ENCODE results near the gene PGC. TPM values are rescaled to one million over a fixed set of nuclear protein-coding genes. Genes with fewer than 3 reads are reported as not detected.

PGC gene
- total RNA-seq, 2 experiments from 2014 or later: not detected

DNA sequence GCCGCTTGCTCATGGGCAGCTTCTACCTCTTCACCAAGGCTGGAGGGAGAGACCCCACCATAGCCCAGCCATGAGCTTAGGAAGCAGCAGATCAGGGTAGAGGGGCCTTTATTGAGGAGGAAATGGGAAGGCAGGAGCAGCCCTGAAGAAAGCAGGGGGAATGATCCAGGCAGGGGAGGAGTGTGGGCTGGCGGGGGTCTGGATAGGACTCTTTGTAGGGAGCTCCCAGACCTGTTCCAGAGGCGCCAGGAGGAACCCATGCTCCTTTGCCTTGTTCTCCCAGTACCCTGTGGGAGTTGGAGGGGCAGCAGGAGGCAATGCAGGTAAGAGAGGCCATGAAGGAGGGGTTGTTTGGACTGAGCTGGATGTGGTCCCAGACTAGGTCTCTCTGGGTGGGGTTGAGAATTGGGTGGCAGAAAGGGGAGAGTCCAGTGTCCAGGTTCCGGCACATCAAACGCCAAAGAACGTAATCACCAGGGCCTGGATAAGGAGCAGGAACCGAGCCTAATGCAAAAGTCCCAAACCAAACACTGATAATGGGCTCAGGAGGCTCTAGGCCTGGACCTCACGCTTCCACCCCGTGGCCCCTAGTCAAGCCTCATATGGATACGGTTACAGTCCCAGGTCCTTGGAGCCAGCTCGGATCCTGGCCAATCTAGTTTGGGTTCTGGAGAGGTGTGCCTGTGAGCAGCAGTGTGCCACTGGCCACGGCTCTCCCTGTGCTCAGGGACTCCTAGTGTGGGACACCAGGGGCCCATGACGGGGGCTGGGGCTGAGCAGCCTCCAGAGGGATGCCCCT, 12.1 kb upstream of the PGC start:
- ChIA-PET POLR2A (no interaction called here), CTCF (interaction anchor here (0.5 kb wide), 1 partner anchor 474 kb away, joined by 3 read pairs; no protein-coding TSS in a partner anchor)
- Mint-ChIP-seq H3K4me3 (no peak overlapping the region), H3K36me3 (ENCODE audit: low read depth) (no peaks in the 10 kb centered on the region), H3K4me1 (no peaks in the 10 kb centered on the region), H3K9me3 (ENCODE audit: low read depth) (no peaks in the 10 kb centered on the region), H3K27me3 (no peaks in the 10 kb centered on the region), H3K27ac (no peak overlapping the region)
- intact Hi-C loops (cut with DNase I, micrococcal nuclease): no loop called here
- DNase-seq: no peak
- ATAC-seq: no peak

DNA sequence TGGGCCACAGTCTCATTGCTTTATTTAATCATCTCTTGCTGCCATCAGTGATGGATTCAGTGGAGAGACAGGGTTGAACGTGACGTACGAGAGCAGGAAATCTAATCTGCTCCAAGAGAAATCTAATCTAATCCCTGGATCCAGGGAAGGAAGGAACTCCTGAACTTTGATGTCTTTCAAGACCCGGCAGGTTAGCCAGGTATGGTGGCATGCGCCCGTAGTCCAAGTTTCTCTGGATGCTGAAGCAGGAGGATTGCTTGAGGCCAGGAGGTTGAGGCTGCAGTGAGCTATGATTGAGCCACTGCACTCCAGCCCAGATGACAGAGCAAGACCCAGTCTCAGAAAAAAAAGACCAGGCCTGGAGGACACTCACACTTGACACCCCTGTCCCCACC, 11.4 kb upstream of the PGC start:
- H3K27ac Mint-ChIP-seq: no peak overlapping the region
- H3K4me1 Mint-ChIP-seq: no peaks in the 10 kb centered on the region
- ATAC-seq (no peak), DNase-seq (no peak)
- no peaks in the 10 kb centered on the region for H3K9me3 Mint-ChIP-seq (ENCODE audit: low read depth)
- no peaks in the 10 kb centered on the region for H3K36me3 Mint-ChIP-seq (ENCODE audit: low read depth)
- intact Hi-C loops (cut with DNase I, micrococcal nuclease): no loop called here
- POLR2A ChIA-PET: no interaction called here
- H3K4me3 Mint-ChIP-seq: no peak overlapping the region
- CTCF ChIA-PET: no interaction called here
- no peaks in the 10 kb centered on the region for H3K27me3 Mint-ChIP-seq

DNA sequence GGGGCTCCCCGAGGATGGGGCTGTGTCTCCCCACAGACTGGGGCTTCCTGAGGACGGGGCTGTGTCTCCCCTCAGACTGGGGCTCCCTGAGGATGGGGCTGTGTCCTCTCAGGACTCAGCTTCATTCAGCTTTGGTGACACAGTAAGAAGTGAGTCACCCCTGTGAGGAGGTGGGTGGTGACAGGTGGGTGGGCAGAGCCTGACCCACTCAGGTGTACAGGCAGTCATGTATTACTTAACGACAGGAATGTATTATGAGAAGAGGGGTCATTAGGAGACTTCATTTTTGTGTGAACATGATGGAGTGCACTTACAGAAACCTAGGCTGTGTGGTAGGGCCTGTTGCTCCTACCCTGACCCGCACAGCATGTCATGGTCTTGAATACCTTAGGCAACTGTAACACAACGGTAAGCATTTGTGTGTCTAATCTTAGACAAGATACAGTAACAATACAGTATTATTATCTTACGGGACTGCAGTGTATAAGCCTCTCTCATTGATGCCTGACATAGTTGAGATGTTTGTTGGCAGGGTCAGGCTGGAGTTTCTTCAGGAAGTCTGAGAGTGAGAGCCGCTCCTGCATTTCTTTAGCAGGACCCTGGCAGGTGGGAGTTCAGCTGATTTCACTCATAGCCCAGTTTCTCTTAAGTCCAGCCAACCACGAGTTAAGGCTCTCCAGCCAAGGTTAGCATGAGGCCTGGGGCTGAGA, 10.9 kb upstream of the PGC start:
- DNase-seq (no peak), ATAC-seq (no peak)
- intact Hi-C loops (cut with DNase I, micrococcal nuclease): no loop called here
- Mint-ChIP-seq H3K4me1 (no peaks in the 10 kb centered on the region), H3K4me3 (no peak overlapping the region), H3K27ac (no peak overlapping the region), H3K27me3 (no peaks in the 10 kb centered on the region), H3K36me3 (ENCODE audit: low read depth) (no peaks in the 10 kb centered on the region), H3K9me3 (ENCODE audit: low read depth) (no peaks in the 10 kb centered on the region)
- CTCF ChIA-PET: interaction anchor here (0.6 kb wide), 1 partner anchor 10 kb away, joined by 3 read pairs; no protein-coding TSS in a partner anchor
- POLR2A ChIA-PET: no interaction called here

DNA sequence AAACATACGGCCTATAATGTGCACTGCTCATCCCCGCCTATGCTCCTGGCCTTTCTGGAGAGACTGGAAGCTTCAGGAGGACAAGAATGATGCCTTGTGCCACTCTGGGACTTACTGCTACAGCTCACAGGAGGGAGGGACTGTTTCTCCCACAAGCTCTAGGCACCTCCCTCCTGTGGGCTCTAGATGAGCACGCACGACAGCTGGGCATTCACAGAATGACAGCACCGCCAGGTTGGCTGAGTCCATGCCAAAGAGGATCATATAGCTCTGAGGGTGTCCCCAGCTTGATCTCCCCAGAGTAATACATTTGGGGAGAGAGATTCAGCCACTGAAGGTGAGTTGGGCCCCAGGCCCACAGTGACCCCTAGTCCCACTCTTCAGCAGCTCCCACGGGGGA, 10.1 kb upstream of the PGC start:
- ATAC-seq (no peak), DNase-seq (no peak)
- ChIA-PET CTCF (interaction anchor here (0.6 kb wide), 1 partner anchor 9 kb away, joined by 3 read pairs; no protein-coding TSS in a partner anchor), POLR2A (no interaction called here)
- Mint-ChIP-seq H3K36me3 (ENCODE audit: low read depth) (no peaks in the 10 kb centered on the region), H3K4me1 (no peaks in the 10 kb centered on the region), H3K27ac (no peak overlapping the region), H3K4me3 (no peak overlapping the region), H3K27me3 (no peaks in the 10 kb centered on the region), H3K9me3 (ENCODE audit: low read depth) (no peaks in the 10 kb centered on the region)
- intact Hi-C loops (cut with DNase I, micrococcal nuclease): no loop called here

DNA sequence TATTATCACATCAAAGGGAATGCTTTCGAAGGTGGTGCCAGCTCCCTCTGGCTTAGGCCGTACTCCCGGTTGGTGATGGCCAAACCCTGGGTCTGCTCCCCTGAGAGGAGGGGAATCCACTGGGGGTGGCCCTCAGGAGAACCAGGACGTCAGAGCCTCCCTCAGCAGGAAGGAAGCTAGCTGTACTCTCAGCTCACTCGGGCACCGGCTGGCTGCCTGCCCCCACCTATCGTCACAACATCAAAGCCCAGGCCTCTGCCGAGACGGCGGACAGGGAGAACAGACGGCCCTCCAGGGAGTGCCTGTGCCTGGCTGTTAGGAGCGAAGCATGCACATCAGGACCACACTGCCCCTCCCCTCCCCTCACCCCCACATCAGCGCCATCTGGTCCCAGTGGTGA, 9.2 kb upstream of the PGC start:
- Mint-ChIP-seq H3K4me1 (no peaks in the 10 kb centered on the region), H3K4me3 (no peak overlapping the region), H3K27me3 (no peaks in the 10 kb centered on the region), H3K9me3 (ENCODE audit: low read depth) (no peaks in the 10 kb centered on the region), H3K27ac (no peak overlapping the region), H3K36me3 (ENCODE audit: low read depth) (no peaks in the 10 kb centered on the region)
- intact Hi-C loops (cut with DNase I, micrococcal nuclease): no loop called here
- POLR2A ChIA-PET: no interaction called here
- no peak for ATAC-seq
- DNase-seq: no peak
- CTCF ChIA-PET: interaction anchor here (0.6 to 0.8 kb wide), 2 partner anchors 21 to 543 kb away, joined by 3 to 4 read pairs; no protein-coding TSS in a partner anchor

DNA sequence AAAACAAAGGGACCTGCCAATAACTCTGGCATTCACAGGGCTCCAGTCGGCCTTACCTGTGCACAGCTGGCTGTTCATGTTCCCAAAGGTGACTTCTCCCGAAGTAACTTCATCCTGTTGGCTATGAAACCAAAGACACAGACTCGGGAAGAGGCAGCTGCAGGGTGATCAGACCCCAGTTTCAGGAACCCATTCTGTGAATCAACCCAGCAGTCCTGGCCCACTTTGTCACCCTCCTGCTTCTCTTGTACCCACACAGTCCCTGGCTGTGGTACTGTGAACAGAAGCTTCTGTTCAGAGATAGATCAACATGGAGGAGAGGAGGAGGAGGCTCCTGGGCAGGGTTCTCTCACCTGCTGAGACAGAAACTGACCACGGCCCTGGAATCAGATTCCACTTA, 8.7 kb upstream of the PGC start:
- H3K9me3 Mint-ChIP-seq (ENCODE audit: low read depth): no peaks in the 10 kb centered on the region
- no peak overlapping the region for H3K4me3 Mint-ChIP-seq
- ChIA-PET POLR2A (no interaction called here), CTCF (interaction anchor here (0.6 to 0.8 kb wide), 2 partner anchors 22 to 543 kb away, joined by 3 to 4 read pairs; no protein-coding TSS in a partner anchor)
- no peaks in the 10 kb centered on the region for H3K36me3 Mint-ChIP-seq (ENCODE audit: low read depth)
- ATAC-seq (no peak), DNase-seq (no peak)
- H3K27ac Mint-ChIP-seq: no peak overlapping the region
- no peaks in the 10 kb centered on the region for H3K4me1 Mint-ChIP-seq
- no peaks in the 10 kb centered on the region for H3K27me3 Mint-ChIP-seq
- intact Hi-C loops (cut with DNase I, micrococcal nuclease): no loop called here

DNA sequence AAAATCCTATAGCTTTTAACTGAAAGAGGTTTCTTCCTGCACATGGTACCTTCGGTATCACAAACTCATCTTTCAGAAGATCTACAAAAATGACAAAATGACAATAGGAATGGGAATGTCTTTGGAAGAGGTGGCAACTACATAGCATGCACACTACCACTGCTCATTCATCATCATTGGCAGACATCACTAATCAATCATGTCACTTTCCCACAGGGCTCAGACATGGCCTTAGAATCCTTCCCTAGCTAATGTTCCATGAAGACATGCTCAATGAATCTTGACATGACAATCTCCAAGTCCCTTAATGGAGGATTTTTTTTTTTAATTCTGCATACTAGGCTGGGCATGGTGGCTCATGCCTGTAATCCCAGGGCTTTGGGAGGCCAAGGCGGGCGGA, 3.2 kb upstream of the PGC start:
- Mint-ChIP-seq H3K27me3 (no peaks in the 10 kb centered on the region), H3K4me1 (no peaks in the 10 kb centered on the region), H3K27ac (no peak overlapping the region), H3K9me3 (ENCODE audit: low read depth) (no peaks in the 10 kb centered on the region), H3K4me3 (no peak overlapping the region), H3K36me3 (ENCODE audit: low read depth) (no peaks in the 10 kb centered on the region)
- ATAC-seq: no peak
- CTCF ChIA-PET: interaction anchor here (0.6 to 0.8 kb wide), 2 partner anchors 10 to 44 kb away, joined by 3 read pairs; no protein-coding TSS in a partner anchor
- no peak for DNase-seq
- intact Hi-C loops (cut with DNase I, micrococcal nuclease): no loop called here
- POLR2A ChIA-PET: no interaction called here

DNA sequence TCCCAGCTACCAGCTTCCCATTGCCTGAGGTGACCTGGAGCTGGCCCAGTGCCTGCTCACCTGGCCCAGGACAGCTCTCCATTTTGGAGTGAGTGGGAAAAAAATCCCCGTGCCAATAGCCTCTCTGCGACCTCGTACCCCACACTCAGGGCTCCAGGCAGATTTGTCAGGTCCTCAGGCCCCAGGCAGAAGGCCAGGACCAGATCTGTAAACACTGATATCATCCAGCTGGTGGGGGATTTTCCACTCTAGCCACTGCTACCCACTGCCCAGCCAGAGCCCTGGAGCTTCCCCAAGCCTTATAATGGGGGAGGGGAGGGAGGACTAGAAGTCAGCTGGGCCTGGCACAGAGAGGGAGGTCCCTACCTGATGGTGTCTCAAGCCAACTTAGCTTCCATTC, 1.3 kb upstream of the PGC start:
- ChIA-PET CTCF (no interaction called here), POLR2A (no interaction called here)
- Mint-ChIP-seq H3K27ac (no peak overlapping the region), H3K4me1 (no peaks in the 10 kb centered on the region), H3K27me3 (no peaks in the 10 kb centered on the region), H3K4me3 (no peak overlapping the region), H3K9me3 (ENCODE audit: low read depth) (no peaks in the 10 kb centered on the region), H3K36me3 (ENCODE audit: low read depth) (no peaks in the 10 kb centered on the region)
- ATAC-seq: no peak
- DNase-seq: no peak
- intact Hi-C loops (cut with DNase I, micrococcal nuclease): loop anchor here in 1 of 2 experiments (2.0 kb wide), 1 partner anchor 330 kb away; no protein-coding TSS in a partner anchor

DNA sequence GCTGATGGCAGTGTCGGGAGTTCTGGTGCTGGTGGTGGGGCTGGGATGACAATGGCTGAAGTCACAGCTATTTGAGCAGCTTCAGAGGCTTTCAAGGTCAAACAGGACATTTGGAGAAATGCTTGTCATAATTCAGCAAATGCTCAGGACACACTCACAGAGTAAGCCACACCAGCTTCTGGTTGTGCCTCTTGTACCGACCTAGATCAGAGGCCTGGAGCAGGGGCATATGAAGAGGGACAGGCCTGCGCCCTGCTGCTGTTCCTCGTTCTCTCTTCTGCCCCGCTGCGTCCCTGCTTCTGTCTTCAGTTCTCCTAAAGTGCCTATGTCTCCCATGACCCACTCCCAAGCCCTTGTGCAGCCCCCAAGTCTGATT, 893 bp upstream of the PGC start:
- H3K36me3 Mint-ChIP-seq (ENCODE audit: low read depth): no peaks in the 10 kb centered on the region
- H3K9me3 Mint-ChIP-seq (ENCODE audit: low read depth): no peaks in the 10 kb centered on the region
- ChIA-PET CTCF (interaction anchor here (0.8 kb wide), 1 partner anchor 9 kb away, joined by 3 read pairs; no protein-coding TSS in a partner anchor), POLR2A (no interaction called here)
- DNase-seq (no peak), ATAC-seq (no peak)
- H3K4me1 Mint-ChIP-seq: no peaks in the 10 kb centered on the region
- H3K4me3 Mint-ChIP-seq: no peak overlapping the region
- intact Hi-C loops (cut with DNase I, micrococcal nuclease): loop anchor here in 1 of 2 experiments (2.0 kb wide), 1 partner anchor 329 kb away; no protein-coding TSS in a partner anchor
- H3K27ac Mint-ChIP-seq: no peak overlapping the region
- H3K27me3 Mint-ChIP-seq: no peaks in the 10 kb centered on the region

DNA sequence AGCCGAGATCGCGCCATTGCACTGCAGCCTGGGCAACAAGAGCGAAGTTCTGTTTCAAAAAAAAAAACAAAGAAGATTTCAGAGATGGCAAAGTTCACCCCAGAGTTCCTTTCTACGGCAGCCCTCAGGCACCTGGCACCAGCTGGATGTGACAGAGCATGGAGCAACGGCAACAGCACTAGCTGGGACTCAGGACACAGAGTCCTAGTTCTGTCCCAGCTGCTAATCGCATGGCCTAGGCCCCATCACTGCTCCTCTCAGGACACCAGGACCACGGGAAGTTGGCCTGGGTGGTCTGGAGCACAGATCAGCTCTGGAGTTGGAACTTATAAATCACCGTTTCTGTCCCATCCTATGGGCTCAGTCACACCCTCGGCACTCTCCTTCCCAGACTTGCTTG, 1.1 kb downstream of the PGC start:
- ATAC-seq (no peak), DNase-seq (no peak)
- Mint-ChIP-seq H3K27ac (no peak overlapping the region), H3K36me3 (ENCODE audit: low read depth) (no peaks in the 10 kb centered on the region), H3K27me3 (no peaks in the 10 kb centered on the region), H3K9me3 (ENCODE audit: low read depth) (no peaks in the 10 kb centered on the region), H3K4me3 (no peak overlapping the region), H3K4me1 (no peaks in the 10 kb centered on the region)
- ChIA-PET POLR2A (no interaction called here), CTCF (no interaction called here)
- intact Hi-C loops (cut with DNase I, micrococcal nuclease): no loop called here

DNA sequence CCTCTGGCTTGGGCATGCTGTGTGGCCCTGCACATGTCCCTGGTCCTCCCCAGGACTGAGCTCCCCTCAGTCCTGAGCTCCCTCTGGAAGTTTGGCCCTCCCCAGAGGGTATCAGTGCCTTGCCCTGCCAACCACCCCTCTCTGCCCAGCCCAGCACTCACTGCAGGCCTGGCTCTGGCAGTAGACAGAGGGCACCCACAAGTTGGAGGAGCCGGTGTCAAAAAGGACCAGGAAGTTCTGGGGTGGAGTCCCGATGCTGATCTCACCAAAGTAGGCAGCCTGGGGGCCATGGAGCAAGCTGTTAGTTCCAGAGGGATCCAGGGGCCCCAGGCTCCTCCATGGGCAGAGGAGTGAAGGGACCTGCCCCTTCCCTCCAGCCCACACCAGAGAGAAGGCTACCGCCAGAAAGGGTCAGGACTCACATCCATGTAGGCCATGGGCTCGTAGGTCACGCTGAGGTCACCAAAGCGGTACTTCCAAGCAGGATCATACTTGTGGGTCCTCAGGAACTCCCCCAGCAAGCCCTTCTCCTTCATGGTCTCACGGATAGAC, 2.9 kb downstream of the PGC start:
- Mint-ChIP-seq H3K36me3 (ENCODE audit: low read depth) (no peaks in the 10 kb centered on the region), H3K9me3 (ENCODE audit: low read depth) (no peaks in the 10 kb centered on the region), H3K4me1 (no peaks in the 10 kb centered on the region), H3K4me3 (no peak overlapping the region), H3K27ac (no peak overlapping the region), H3K27me3 (no peaks in the 10 kb centered on the region)
- intact Hi-C loops (cut with DNase I, micrococcal nuclease): no loop called here
- DNase-seq (no peak), ATAC-seq (no peak)
- ChIA-PET CTCF (interaction anchor here (0.7 kb wide), 1 partner anchor 148 kb away, joined by 5 read pairs; no protein-coding TSS in a partner anchor), POLR2A (no interaction called here)
